Measurements from ENCODE around the gene MAP4K4. TPM values are rescaled to one million over a fixed set of nuclear protein-coding genes. Genes with fewer than 3 reads are reported as not detected.
"Not testable (repeated sequence)": the region's sequence is repeated elsewhere in the genome, so short reads cannot be mapped to it uniquely, and the experiment has no call there.

Gene MAP4K4
- total RNA-seq, 1 experiment from 2014 or later = 7.6 TPM

DNA sequence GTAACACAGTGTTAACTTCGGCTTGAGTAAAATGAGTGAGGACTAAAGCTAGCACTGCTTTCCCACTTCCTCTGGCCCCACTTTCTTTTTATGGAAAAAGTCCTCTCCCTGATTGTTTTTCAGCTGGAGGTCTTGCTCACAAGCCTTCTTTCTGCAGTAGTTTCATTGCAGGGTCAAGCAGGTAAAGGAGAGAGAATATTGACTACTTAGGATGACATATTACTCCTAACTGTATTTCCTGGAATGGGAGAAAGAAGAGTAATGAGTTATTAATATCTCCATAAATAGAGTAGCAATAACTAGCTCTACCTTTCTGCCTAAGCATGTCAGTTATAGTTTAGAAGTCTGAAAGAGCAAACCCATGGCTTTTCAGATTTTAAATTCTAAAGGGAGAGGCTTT lies 45.0 kb downstream of the MAP4K4 start:
- no peak for DNase-seq (ENCODE audit: low spot score)

DNA sequence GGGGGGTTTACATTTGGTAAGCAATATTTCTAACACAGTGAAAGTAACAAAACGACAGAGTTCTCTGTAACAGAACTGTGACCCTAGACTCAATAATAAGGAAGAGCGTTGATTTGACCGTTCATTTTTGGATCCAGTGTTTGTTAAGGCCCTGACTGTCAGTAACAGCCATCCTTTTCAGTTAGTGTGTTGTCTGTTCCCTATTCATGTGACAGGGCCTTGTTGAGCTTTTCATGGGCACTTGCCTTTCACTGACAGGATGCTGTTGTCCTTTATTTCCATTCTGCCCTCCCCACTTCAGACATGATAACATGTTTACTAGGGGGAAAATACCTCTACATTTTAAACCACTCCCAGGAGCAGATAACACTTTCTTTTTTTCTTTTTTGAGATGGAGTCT lies 45.8 kb downstream of the MAP4K4 start:
- DNase-seq (ENCODE audit: low spot score) = no peak

DNA sequence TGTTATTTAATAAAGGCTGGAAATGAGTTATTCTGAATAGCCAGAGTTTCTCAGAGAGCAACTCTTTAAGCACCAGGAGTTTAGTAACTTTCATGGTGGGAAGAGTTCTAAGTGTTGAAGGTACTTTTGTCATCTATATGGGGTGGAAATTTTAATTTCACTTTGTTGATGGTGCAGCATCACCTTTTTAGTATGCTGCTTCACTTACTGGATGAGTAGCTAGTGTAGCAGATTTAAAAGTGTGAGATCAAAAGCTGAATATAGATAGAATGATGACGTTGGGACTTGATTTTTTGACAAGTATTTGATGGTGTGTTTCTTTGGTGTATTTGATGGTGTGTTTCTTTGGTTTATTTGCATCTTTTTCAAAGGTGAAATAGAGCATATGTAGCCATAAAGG lies 47.3 kb downstream of the MAP4K4 start:
- DNase-seq (ENCODE audit: low spot score) = no peak

DNA sequence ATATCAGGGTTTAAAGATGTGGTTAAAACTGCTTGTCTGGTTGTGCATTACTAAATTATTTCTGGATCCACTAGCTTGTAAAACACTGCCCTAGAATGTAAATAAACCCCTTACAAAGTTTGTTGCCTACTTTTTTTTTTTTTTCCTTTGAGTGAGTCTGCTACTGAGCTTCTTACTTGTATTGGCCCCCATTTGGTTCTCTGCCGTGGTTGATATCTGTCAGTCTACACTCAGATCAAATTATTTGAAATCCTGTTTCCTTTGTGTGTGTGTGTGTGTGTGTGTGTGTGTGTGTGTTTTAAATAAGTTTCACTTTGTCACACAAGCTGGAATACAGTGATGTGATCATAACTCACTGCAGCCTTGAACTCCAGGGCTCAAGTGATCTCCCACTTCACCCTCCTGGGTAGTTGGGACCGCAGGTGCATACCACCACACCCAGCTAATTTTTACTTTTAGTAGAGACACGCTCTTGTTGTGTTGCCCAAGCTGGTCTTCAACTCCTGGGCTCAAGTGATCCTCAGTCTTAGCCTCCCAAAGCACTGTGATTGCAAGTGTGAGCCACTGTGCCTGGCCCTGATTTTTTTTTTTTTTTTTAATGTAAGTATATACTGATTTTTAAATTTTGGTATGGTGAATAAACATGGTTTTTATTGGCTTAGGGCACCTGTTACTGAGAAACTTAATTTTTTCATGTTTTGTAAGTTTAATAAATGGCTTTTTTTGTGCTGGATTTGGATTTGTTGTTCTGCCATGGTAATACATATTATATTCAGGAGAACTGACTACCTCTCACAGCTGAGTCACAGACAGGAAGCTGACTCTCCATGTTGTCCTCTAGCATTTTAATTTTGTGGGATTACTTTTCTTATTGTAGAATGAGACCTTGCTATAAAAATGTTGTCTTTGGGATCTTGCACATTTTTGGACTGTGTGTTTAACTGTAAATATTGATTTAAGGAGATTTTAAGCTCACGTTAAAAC lies 48.5 kb downstream of the MAP4K4 start:
- DNase-seq (ENCODE audit: low spot score) = no peak

DNA sequence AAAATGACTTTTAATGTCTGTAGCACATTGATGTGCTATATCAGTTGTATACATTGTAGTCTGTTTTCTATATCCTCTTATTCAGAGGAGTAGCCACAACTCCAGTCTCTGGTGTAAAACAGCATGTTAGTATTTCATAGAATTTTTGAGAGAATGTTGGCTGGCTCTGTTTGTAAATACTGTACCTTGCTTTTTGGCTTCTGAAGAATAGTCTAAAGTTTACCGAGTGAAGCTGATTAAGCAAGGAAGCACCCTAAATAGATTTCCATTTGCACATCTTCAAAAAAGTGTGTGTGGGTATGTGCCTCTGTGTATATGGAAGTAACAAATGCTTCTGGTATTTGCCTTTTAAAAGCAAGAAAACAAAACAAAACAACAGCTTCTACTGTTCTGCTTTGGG lies 50.5 kb downstream of the MAP4K4 start:
- DNase-seq (ENCODE audit: low spot score) = no peak

DNA sequence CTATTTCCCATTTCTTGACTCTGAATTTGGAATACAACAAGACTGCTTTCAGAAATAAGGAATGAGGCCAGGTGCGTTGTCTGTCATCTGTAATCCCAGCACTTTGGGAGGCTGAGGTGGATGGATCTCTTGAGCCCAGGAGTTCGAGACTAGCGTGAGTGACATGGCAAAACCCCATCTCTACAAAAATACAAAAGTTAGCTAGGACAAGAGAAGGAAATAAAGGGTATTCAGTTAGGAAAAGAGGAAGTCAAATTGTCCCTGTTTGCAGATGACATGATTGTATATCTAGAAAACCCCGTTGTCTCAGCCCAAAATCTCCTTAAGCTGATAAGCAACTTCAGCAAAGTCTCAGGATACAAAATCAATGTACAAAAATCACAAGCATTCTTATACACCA lies 51.0 kb downstream of the MAP4K4 start:
- DNase-seq (ENCODE audit: low spot score) = not testable (repeated sequence)

DNA sequence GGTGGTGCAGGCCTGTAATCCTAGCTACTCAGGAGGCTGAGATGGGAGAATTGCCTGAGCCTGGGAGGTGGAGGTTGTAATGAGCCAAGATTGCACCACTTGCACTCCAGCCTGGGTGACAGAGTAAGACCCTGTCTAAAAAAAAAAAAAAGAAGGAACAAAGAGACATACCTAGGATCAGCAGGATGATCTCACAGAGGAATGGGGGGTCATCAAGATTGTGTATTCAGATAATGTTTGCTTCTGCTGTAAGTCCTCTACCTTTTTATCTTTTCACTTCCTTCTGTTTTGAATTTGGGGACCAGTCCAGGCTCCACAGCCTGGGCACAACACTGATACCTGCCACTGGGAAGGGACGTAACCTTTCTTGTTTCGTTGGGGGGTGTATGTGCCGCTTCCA lies 53.2 kb downstream of the MAP4K4 start:
- DNase-seq (ENCODE audit: low spot score) = no peak

- no peak for DNase-seq (ENCODE audit: low spot score)
Observed at GRCh38 chr2:101751276-101751815, 53.8 kb downstream of the MAP4K4 start.

- no peak for DNase-seq (ENCODE audit: low spot score)
Observed at GRCh38 chr2:101751875-101752619, 54.5 kb downstream of the MAP4K4 start.

DNA sequence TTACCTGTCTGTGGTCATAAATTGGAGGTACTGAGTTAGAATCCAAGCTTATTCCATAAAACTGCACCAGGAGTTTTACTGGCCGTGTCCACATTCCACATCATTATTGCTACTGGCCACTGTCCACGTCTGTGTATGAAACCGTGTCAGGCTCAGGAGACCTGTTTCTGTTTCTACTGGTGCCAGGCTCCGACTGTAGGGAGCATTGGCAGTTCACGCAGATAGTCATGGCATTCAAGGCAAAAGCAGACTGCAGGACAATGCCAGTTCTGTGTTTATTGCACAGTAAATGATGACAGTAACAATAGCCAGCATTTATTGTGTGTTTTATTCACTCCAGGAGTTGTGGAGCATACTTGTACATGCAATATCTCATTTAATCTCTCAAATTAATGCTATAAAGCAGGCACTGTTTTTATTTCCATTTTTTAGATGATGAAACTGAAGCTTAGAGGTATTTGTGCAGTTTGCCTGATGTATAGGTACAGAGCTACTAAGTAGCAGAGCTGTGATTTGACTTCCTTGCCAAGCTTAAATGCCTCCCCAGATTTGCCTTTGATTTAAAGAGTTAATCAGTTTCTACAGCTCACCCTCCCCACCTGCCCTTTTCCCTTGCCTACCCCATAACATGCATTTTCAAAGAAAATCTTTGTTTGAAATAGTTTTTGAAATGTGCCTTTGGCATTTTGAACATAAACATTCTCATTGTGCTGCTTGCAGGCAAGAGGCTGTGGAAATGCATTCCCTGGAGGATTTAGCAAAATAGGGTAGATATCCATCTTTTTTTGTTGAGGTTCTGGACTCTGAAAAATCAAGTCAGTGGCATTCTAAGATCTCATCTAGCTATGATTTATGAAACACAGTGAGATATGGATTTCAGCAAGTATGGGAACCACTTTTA lies 55.5 kb downstream of the MAP4K4 start:
- no peak for DNase-seq (ENCODE audit: low spot score)

- no peak for DNase-seq (ENCODE audit: low spot score)
Observed at GRCh38 chr2:101753720-101754490, 56.4 kb downstream of the MAP4K4 start.

- DNase-seq (ENCODE audit: low spot score) = no peak
Observed at GRCh38 chr2:101754618-101755017, 57.1 kb downstream of the MAP4K4 start.

DNA sequence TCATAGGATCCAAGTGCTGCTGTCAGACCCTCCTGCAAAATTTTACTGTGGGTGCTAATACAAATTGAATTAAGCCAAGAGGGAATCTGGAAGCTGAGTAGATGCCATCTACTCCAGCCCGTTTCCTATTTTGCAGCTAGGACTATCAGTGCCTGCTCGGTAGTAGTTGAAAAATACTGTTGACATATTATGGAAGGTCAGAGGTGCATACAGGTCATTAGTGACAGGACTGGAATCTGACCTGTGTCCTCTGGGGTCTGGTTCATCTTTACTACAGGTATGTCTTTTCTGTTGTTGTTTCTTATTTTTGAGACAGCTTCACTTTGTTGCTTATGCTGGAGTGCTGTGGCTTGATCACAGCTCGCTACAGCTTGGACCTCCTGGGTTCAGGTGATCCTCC lies 58.8 kb downstream of the MAP4K4 start:
- no peak for DNase-seq (ENCODE audit: low spot score)

DNA sequence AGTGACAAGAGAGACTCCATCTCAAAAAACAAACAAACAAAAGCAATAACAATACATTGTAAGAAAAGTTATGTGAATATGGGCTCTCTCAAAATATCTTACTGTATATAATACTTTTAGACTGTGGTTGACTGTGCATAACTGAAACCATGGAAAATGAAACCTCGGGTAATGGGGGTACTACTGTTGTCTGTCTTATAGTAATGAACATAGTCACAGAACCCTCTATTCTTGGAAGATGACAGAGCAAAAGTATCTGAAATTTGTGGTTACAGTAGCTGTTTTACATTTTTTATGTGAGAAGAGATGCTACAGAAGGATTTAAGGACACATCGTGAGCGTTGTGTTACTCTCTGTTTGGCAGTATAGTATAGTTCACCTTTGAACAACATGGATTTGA lies 60.5 kb downstream of the MAP4K4 start:
- DNase-seq (ENCODE audit: low spot score) = no peak

- no peak for DNase-seq (ENCODE audit: low spot score)
Observed at GRCh38 chr2:101759162-101759561, 61.7 kb downstream of the MAP4K4 start.

GRCh38 chr2:101762451-101763171 lies 65.1 kb downstream of the MAP4K4 start:
- DNase-seq (ENCODE audit: low spot score) = no peak

GRCh38 chr2:101763496-101764333 lies 66.2 kb downstream of the MAP4K4 start:
- DNase-seq (ENCODE audit: low spot score) = no peak

DNA sequence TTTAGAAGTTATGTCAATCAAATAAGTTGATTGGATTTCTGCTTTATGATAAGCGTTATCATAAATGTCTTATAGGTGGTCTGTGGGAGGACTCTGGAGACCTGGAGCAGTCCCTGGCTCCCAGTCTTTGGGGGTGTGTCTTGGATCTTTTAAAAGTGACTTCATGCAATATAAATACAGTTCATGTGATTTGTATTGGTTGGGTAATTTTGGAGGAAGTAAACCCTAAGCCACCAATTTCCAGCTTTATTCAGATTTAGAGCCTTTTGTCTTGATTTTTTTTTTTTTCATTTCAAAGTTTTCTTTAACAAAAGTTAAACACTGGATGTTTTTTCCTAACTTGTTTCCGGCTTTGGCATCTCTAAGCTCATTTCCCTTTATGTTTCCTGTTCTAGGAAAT lies 68.8 kb downstream of the MAP4K4 start:
- DNase-seq (ENCODE audit: low spot score) = no peak
